Stimulated activated naive CD8-positive, alpha-beta T cell treated with anti-CD3 and anti-CD28 coated beads, Interleukin-15, amount 100 ng/mL, for 72 hours (primary cell): ENCODE data around the gene NT5DC3.

Source experiments
- ATAC-seq: fragments of 150-1000 bp; cut with Tn5 transposase; 2 replicates; pipeline ENCODE4 v1.10.0; 2021; ENCODE audit warnings: mild to moderate bottlenecking, moderate library complexity
- DNase-seq, 2 donors: peaks; one replicate each; pipeline ENCODE4 v3.0.0; 2021 to 2022
- H3K27ac Mint-ChIP-seq, 2 donors: one replicate each; pipeline ENCODE4 v1.8.0; 2022; ENCODE audit warnings: mild to moderate bottlenecking in 2 of 2, mixed read lengths in 2 of 2, moderate library complexity in 2 of 2
- H3K27me3 Mint-ChIP-seq: one replicate; pipeline ENCODE4 v1.8.0; 2022; ENCODE audit warnings: mixed read lengths
- H3K4me1 Mint-ChIP-seq: one replicate; pipeline ENCODE4 v1.8.0; 2022; ENCODE audit warnings: mild to moderate bottlenecking, mixed read lengths
- H3K4me3 Mint-ChIP-seq, 2 donors: one replicate each; pipeline ENCODE4 v1.8.0; 2022; ENCODE audit warnings: mild to moderate bottlenecking in 2 of 2, mixed read lengths in 2 of 2, moderate library complexity in 1 of 2
- H3K9me3 Mint-ChIP-seq, 2 donors: one replicate each; pipeline ENCODE4 v1.8.0; 2022; ENCODE audit warnings: mixed read lengths in 2 of 2

Gene NT5DC3

GRCh38 chr12:103829092-103829491 is 11.9 kb downstream of the NT5DC3 start:
- Mint-ChIP-seq H3K4me1 (peaks cover 24% of the 10 kb centered on the region), H3K4me3 (no peak overlapping the region), H3K9me3 (peaks cover 6 to 19% of the 10 kb centered on the region in 2 donors), H3K27me3 (no peaks in the 10 kb centered on the region), H3K27ac (no peak overlapping the region)
- ATAC-seq = no peak
- no peak for DNase-seq

- Mint-ChIP-seq H3K27me3 (no peaks in the 10 kb centered on the region), H3K9me3 (peaks cover 6 to 19% of the 10 kb centered on the region in 2 donors), H3K27ac (no peak overlapping the region), H3K4me3 (no peak overlapping the region), H3K4me1 (peaks cover 24% of the 10 kb centered on the region)
- no peak for DNase-seq
- no peak for ATAC-seq
Observed at GRCh38 chr12:103827911-103828391, 13.1 kb downstream of the NT5DC3 start.

GRCh38 chr12:103824845-103825244 is 16.2 kb downstream of the NT5DC3 start:
- Mint-ChIP-seq H3K9me3 (no peaks in the 10 kb centered on the region), H3K27me3 (no peaks in the 10 kb centered on the region), H3K4me3 (no peak overlapping the region), H3K4me1 (peaks cover 8% of the 10 kb centered on the region), H3K27ac (no peak overlapping the region)
- ATAC-seq (no peak), DNase-seq (no peak)

- ATAC-seq (no peak), DNase-seq (no peak)
- Mint-ChIP-seq H3K27me3 (no peaks in the 10 kb centered on the region), H3K4me3 (no peak overlapping the region), H3K4me1 (peaks cover 8% of the 10 kb centered on the region), H3K27ac (no peak overlapping the region), H3K9me3 (no peaks in the 10 kb centered on the region)
Observed at GRCh38 chr12:103824290-103824689, 16.7 kb downstream of the NT5DC3 start.

- no peak overlapping the region for H3K4me3 Mint-ChIP-seq
Observed at GRCh38 chr12:103823871-103824270, 17.2 kb downstream of the NT5DC3 start.

GRCh38 chr12:103821773-103822172 is 19.3 kb downstream of the NT5DC3 start:
- Mint-ChIP-seq H3K9me3 (no peaks in the 10 kb centered on the region), H3K27me3 (no peaks in the 10 kb centered on the region), H3K4me3 (no peak overlapping the region), H3K27ac (no peak overlapping the region), H3K4me1 (peaks cover 7% of the 10 kb centered on the region)
- DNase-seq = no peak
- ATAC-seq = no peak

More at GRCh38 chr12:103823871-103824270, 17.2 kb downstream of the NT5DC3 start:
- DNase-seq (no peak), ATAC-seq (no peak)
- Mint-ChIP-seq H3K9me3 (no peaks in the 10 kb centered on the region), H3K4me1 (peaks cover 7% of the 10 kb centered on the region), H3K27me3 (no peaks in the 10 kb centered on the region), H3K27ac (no peak overlapping the region)

GRCh38 chr12:103820881-103821489 is 20.0 kb downstream of the NT5DC3 start:
- Mint-ChIP-seq H3K9me3 (no peaks in the 10 kb centered on the region), H3K4me1 (peaks cover 7% of the 10 kb centered on the region), H3K27me3 (no peaks in the 10 kb centered on the region), H3K27ac (no peak overlapping the region), H3K4me3 (no peak overlapping the region)
- DNase-seq (no peak), ATAC-seq (no peak)

GRCh38 chr12:103820361-103820760 is 20.7 kb downstream of the NT5DC3 start:
- Mint-ChIP-seq H3K27ac (no peak overlapping the region), H3K27me3 (no peaks in the 10 kb centered on the region), H3K9me3 (no peaks in the 10 kb centered on the region), H3K4me1 (peaks cover 7% of the 10 kb centered on the region), H3K4me3 (no peak overlapping the region)
- DNase-seq (no peak), ATAC-seq (no peak)

- no peak overlapping the region for H3K27ac Mint-ChIP-seq
- no peak for ATAC-seq
- DNase-seq = no peak
- H3K4me3 Mint-ChIP-seq = no peak overlapping the region
- H3K27me3 Mint-ChIP-seq = no peaks in the 10 kb centered on the region
- H3K9me3 Mint-ChIP-seq = no peaks in the 10 kb centered on the region
- peaks cover 7% of the 10 kb centered on the region for H3K4me1 Mint-ChIP-seq
Observed at GRCh38 chr12:103819892-103820291, 21.1 kb downstream of the NT5DC3 start.

- H3K9me3 Mint-ChIP-seq = no peaks in the 10 kb centered on the region
- H3K27me3 Mint-ChIP-seq = no peaks in the 10 kb centered on the region
- H3K4me1 Mint-ChIP-seq = peaks cover 7% of the 10 kb centered on the region
- no peak overlapping the region for H3K27ac Mint-ChIP-seq
- DNase-seq (no peak), ATAC-seq (no peak)
- H3K4me3 Mint-ChIP-seq = no peak overlapping the region
Observed at GRCh38 chr12:103819312-103819711, 21.7 kb downstream of the NT5DC3 start.

- Mint-ChIP-seq H3K9me3 (no peaks in the 10 kb centered on the region), H3K4me3 (no peak overlapping the region), H3K27me3 (no peaks in the 10 kb centered on the region), H3K27ac (no peak overlapping the region), H3K4me1 (peaks cover 7% of the 10 kb centered on the region)
- ATAC-seq (no peak), DNase-seq (no peak)
Observed at GRCh38 chr12:103817791-103818190, 23.2 kb downstream of the NT5DC3 start.

GRCh38 chr12:103816663-103817062 is 24.4 kb downstream of the NT5DC3 start:
- Mint-ChIP-seq H3K4me1 (peaks cover 7% of the 10 kb centered on the region), H3K27me3 (no peaks in the 10 kb centered on the region), H3K27ac (peak overlapping the region in 1 of 2 donors; percentile 34), H3K4me3 (no peak overlapping the region), H3K9me3 (no peaks in the 10 kb centered on the region)
- DNase-seq = no peak
- no peak for ATAC-seq

GRCh38 chr12:103814436-103814835 is 26.6 kb downstream of the NT5DC3 start:
- H3K27ac Mint-ChIP-seq = no peak overlapping the region
- no peak overlapping the region for H3K4me3 Mint-ChIP-seq
- ATAC-seq (no peak), DNase-seq (no peak)
- H3K27me3 Mint-ChIP-seq = no peaks in the 10 kb centered on the region
- peaks cover 7% of the 10 kb centered on the region for H3K4me1 Mint-ChIP-seq
- H3K9me3 Mint-ChIP-seq = no peaks in the 10 kb centered on the region

- Mint-ChIP-seq H3K27ac (no peak overlapping the region), H3K4me1 (peaks cover 7% of the 10 kb centered on the region), H3K9me3 (no peaks in the 10 kb centered on the region), H3K27me3 (no peaks in the 10 kb centered on the region), H3K4me3 (no peak overlapping the region)
- no peak for DNase-seq
- no peak for ATAC-seq
Observed at GRCh38 chr12:103813949-103814348, 27.1 kb downstream of the NT5DC3 start.

- no peak overlapping the region for H3K4me3 Mint-ChIP-seq
- ATAC-seq (no peak), DNase-seq (no peak)
- H3K27ac Mint-ChIP-seq = no peak overlapping the region
- peaks cover 7% of the 10 kb centered on the region for H3K4me1 Mint-ChIP-seq
- no peaks in the 10 kb centered on the region for H3K27me3 Mint-ChIP-seq
- H3K9me3 Mint-ChIP-seq = no peaks in the 10 kb centered on the region
Observed at GRCh38 chr12:103813426-103813825, 27.6 kb downstream of the NT5DC3 start.

- H3K4me1 Mint-ChIP-seq = peaks cover 5% of the 10 kb centered on the region
- no peaks in the 10 kb centered on the region for H3K9me3 Mint-ChIP-seq
- no peak for DNase-seq
Observed at GRCh38 chr12:103812789-103813188, 28.2 kb downstream of the NT5DC3 start.

GRCh38 chr12:103811791-103812190 is 29.2 kb downstream of the NT5DC3 start:
- H3K4me1 Mint-ChIP-seq = no peaks in the 10 kb centered on the region
- H3K27me3 Mint-ChIP-seq = no peaks in the 10 kb centered on the region
- H3K9me3 Mint-ChIP-seq = no peaks in the 10 kb centered on the region
- no peak for DNase-seq
- H3K4me3 Mint-ChIP-seq = no peak overlapping the region
- ATAC-seq = no peak
- H3K27ac Mint-ChIP-seq = no peak overlapping the region

More at GRCh38 chr12:103812789-103813188, 28.2 kb downstream of the NT5DC3 start:
- H3K4me3 Mint-ChIP-seq = no peak overlapping the region
- no peak for ATAC-seq
- no peaks in the 10 kb centered on the region for H3K27me3 Mint-ChIP-seq
- H3K27ac Mint-ChIP-seq = no peak overlapping the region
